Upper lobe of left lung (tissue), 4 donors: Measurements from ENCODE around the gene TTC29.

Experiments used
- POLR2A ChIP-seq, 4 donors: fragments of 450-650 bp; IDR thresholded peaks; one replicate each; pipeline ENCODE4 v1.5.1; 2016 to 2017; ENCODE audit warnings: antibody characterized with exemption in 4 of 4, mild to moderate bottlenecking in 2 of 4
- TF ChIP-seq, protein P1 (sequence below), 6 experiments: fragments of 450-650 bp in 4 of 6; fragments of 200-600 bp in 2 of 6; sonication (generic) in 2 of 6; IDR thresholded peaks; one replicate each; pipeline ENCODE4 v1.5.1; 2016 to 2019; ENCODE audit warnings: antibody characterized with exemption in 6 of 6

DNA sequence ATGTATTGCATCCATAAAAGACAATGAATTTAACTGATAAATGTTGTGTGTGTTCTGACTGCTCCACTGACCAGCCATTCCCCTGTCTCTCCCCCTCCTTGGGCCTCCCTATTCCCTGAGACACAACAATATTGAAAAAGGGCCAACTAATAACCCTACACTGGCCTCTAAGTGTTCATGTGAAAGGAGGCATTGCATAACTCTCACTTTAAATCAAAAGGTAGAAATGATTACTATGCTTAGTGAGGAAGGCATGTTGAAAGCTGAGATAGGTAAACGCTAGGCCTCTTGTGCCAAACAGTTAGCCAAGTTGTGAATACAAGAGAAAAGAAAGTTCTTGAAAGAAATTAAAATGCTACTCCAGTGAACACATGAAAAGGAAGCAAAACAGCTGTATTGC lies 154.2 kb downstream of the TTC29 start:
- TF ChIP-seq, protein P1, sequence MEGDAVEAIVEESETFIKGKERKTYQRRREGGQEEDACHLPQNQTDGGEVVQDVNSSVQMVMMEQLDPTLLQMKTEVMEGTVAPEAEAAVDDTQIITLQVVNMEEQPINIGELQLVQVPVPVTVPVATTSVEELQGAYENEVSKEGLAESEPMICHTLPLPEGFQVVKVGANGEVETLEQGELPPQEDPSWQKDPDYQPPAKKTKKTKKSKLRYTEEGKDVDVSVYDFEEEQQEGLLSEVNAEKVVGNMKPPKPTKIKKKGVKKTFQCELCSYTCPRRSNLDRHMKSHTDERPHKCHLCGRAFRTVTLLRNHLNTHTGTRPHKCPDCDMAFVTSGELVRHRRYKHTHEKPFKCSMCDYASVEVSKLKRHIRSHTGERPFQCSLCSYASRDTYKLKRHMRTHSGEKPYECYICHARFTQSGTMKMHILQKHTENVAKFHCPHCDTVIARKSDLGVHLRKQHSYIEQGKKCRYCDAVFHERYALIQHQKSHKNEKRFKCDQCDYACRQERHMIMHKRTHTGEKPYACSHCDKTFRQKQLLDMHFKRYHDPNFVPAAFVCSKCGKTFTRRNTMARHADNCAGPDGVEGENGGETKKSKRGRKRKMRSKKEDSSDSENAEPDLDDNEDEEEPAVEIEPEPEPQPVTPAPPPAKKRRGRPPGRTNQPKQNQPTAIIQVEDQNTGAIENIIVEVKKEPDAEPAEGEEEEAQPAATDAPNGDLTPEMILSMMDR (IDR thresholded peaks at IDR 0.05): no peak
- no peak for TF ChIP-seq POLR2A (IDR thresholded peaks at IDR 0.05)
